Pancreas (tissue), 10 donors: ENCODE data around the gene NPVF. TPM values are rescaled to one million over a fixed set of nuclear protein-coding genes. Genes with fewer than 3 reads are reported as not detected.

ENCODE experiments used
- ATAC-seq, 4 donors: fragments of 200-7000 bp; cut with Tn5 transposase; one replicate each; pipeline versions ENCODE4 v1.8.0 to v1.9.1; 2020; ENCODE audit warnings: mild to moderate bottlenecking in 4 of 4, moderate library complexity in 4 of 4
- DNase-seq, 6 donors: peaks; one replicate each; pipeline ENCODE4 v3.0.0-alpha.2; 2020
- FAIRE-seq: peaks from 2 replicates; lab custom pipeline; 2012; peaks lifted over from hg19 to GRCh38; lab: Jason Lieb, UNC
- H3K27ac ChIP-seq, 4 donors: fragments of 200-600 bp; sonication (generic); 1 replicate in 3 of 4; 2 replicates in 1 of 4; pipeline versions ENCODE4 v1.5.0 to v1.8.0; 2020
- H3K27me3 ChIP-seq, 4 donors: fragments of 200-600 bp; one replicate each; pipeline ENCODE4 v1.8.0; 2021
- H3K36me3 ChIP-seq, 3 donors: fragments of 200-600 bp; sonication (generic) in 1 of 3; one replicate each; pipeline versions ENCODE4 v1.5.0 to v1.8.0; 2020 to 2021
- H3K4me1 ChIP-seq, 3 donors: fragments of 200-600 bp; one replicate each; pipeline ENCODE4 v1.8.0; 2021
- H3K4me3 ChIP-seq, 4 donors: fragments of 200-600 bp; sonication (generic) in 2 of 4; one replicate each; pipeline versions ENCODE4 v1.5.0 to v1.8.0; 2020 to 2021
- H3K9me3 ChIP-seq, 4 donors: fragments of 200-600 bp; one replicate each; pipeline ENCODE4 v1.8.0; 2021
- CTCF ChIP-seq, 4 donors: fragments of 200-600 bp; sonication (generic) in 3 of 4; IDR thresholded peaks; one replicate each; pipeline versions ENCODE4 v1.5.0 to v1.8.0; 2021; ENCODE audit warnings: antibody characterized with exemption in 4 of 4
- WGBS, 2 donors: extraction: QIAGEN DNeasy Blood & Tissue Kit; methylation state at CpG; one replicate each; pipeline ENCODE4 v1.1.7; 2013; 5-methylcytosine and 5-hydroxymethylcytosine counted together
- intact Hi-C, 3 donors: fragments of 100-400 bp; cut with DNase I; formaldehyde crosslinking; loops; one replicate each; pipeline versions ENCODE4 v1.11.1 to v1.14.2; 2022
- polyA plus RNA-seq, 2 donors: library from polyadenylated mRNA; stranded (reverse); fragments of 200-250 nt; gene quantifications; one replicate each; pipeline ENCODE4 v1.2.3, GENCODE V29; 2013
- total RNA-seq, 6 donors: library from RNA; stranded (reverse); fragmentation: NEBNext Ultra II Directional in 4 of 6; extraction: Animal tissue kit (Norgen Biotek cat#: 25700) in 4 of 6; gene quantifications; one replicate each; pipeline versions ENCODE4 v1.2.1 to v1.2.4, GENCODE V29; 2021 to 2023
- donor health status: healthy with polysubstance abuse.
- donor health status: DM: no; HTN: no; CAD: no; lungs with moderate emphysema.
- donor health status: DM: no; HTN: no; CAD: no.
- donor health status: control.
- donor health status: control.
- donor health status: Bipolar disorder and iron deficiency.
- donor health status: DM: yes; HTN: yes; CAD: no.
- donor health status: DM: no; HTN: no; CAD: no.
- donor health status: DM: no; HTN: no; CAD: no.
- donor health status: DM: yes; HTN: yes; CAD: no.

NPVF gene
- total and polyA plus RNA-seq, 8 donors = not detected

- no peak overlapping the region for H3K27ac ChIP-seq
These were observed 47.3 kb downstream of the NPVF start for GRCh38 chr7:25180946-25181345.

GRCh38 chr7:25180592-25180923 is 47.7 kb downstream of the NPVF start:
- H3K4me3 ChIP-seq = peak overlapping the region; percentile 57 to 76 (median 66)
- H3K27me3 ChIP-seq = no peaks in the 10 kb centered on the region
- DNase-seq = no peak
- 11 to 19% methylated on average over 6 of the region's 6 CpGs for WGBS, 2 donors
- FAIRE-seq = no peak
- peak overlapping the region in 3 of 4 donors; percentile 54 to 87 (median 83) for H3K27ac ChIP-seq
- H3K9me3 ChIP-seq = no peaks in the 10 kb centered on the region
- TF ChIP-seq CTCF (IDR thresholded peaks at IDR 0.05) = no peak
- peak in 3 of 4 donors; percentile 40 to 51 (median 48) for ATAC-seq
- intact Hi-C loops = no loop called here
- no peaks in the 10 kb centered on the region for H3K36me3 ChIP-seq
- H3K4me1 ChIP-seq = no peaks in the 10 kb centered on the region

More at GRCh38 chr7:25180946-25181345, 47.3 kb downstream of the NPVF start:
- H3K4me3 ChIP-seq = peak overlapping the region in 2 of 4 donors; percentile 72 to 76
- ATAC-seq (no peak), FAIRE-seq (no peak), DNase-seq (no peak)
- H3K36me3 ChIP-seq = no peaks in the 10 kb centered on the region
- intact Hi-C loops = no loop called here
- 70 to 77% methylated on average over 7 of the region's 7 CpGs for WGBS, 2 donors
- no peaks in the 10 kb centered on the region for H3K4me1 ChIP-seq
- H3K9me3 ChIP-seq = no peaks in the 10 kb centered on the region
- TF ChIP-seq CTCF (IDR thresholded peaks at IDR 0.05) = no peak
- H3K27me3 ChIP-seq = no peaks in the 10 kb centered on the region

GRCh38 chr7:25179771-25180591 is 48.3 kb downstream of the NPVF start:
- peak; percentile 72 to 95 (median 88) for TF ChIP-seq CTCF (IDR thresholded peaks at IDR 0.05)
- peak; percentile 96 to 99 (median 97) for ATAC-seq
- Histone ChIP-seq H3K4me3 (peak overlapping the region; percentile 57 to 76 (median 66)), H3K36me3 (no peaks in the 10 kb centered on the region), H3K4me1 (no peaks in the 10 kb centered on the region), H3K9me3 (no peaks in the 10 kb centered on the region), H3K27me3 (no peaks in the 10 kb centered on the region), H3K27ac (peak overlapping the region; percentile 54 to 87 (median 78))
- peak; percentile 88 to 99 (median 96) for DNase-seq
- no peak for FAIRE-seq
- 0 to 1% methylated on average over 55 to 74 of the region's 74 CpGs for WGBS, 2 donors
- intact Hi-C loops = no loop called here

GRCh38 chr7:25179325-25179724 is 49.0 kb downstream of the NPVF start:
- peak overlapping the region in 1 of 4 donors; percentile 54 for H3K27ac ChIP-seq
- ATAC-seq = no peak
- no peaks in the 10 kb centered on the region for H3K4me1 ChIP-seq
- H3K36me3 ChIP-seq = no peaks in the 10 kb centered on the region
- peak overlapping the region; percentile 57 to 76 (median 66) for H3K4me3 ChIP-seq
- intact Hi-C loops = no loop called here
- H3K27me3 ChIP-seq = no peaks in the 10 kb centered on the region
- TF ChIP-seq CTCF (IDR thresholded peaks at IDR 0.05) = no peak
- FAIRE-seq = no peak
- no peaks in the 10 kb centered on the region for H3K9me3 ChIP-seq
- 63 to 74% methylated on average over 9 of the region's 9 CpGs for whole genome bisulfite sequencing, 2 donors
- DNase-seq = no peak

Other genes with a start within 250 kb of the NPVF start
- gene OSBPL3, start 248.3 kb downstream of the NPVF start, total RNA-seq = 1 to 10 TPM; 1.5 to 9.5 (median 3.7) TPM
- gene OSBPL3, start 248.3 kb downstream of the NPVF start, polyA plus RNA-seq = 1 to 10 TPM; 3.9 to 4.7 TPM
- 10 to 100 TPM; 14.8 to 31.9 (median 27.4) TPM for gene CYCS, start 103.2 kb downstream of the NPVF start, total RNA-seq
- gene CYCS, start 103.2 kb downstream of the NPVF start, polyA plus RNA-seq = 10 to 100 TPM; 13.0 to 28.0 TPM